NB4 (cell line): ENCODE results near the gene DGKB.

ENCODE experiments used
- DNase-seq: peaks from one replicate; pipeline ENCODE4 v3.0.0; 2010; ENCODE audit warnings: low read depth
- H3K4me3 ChIP-seq: one replicate; pipeline ENCODE4 v1.5.1; 2011; ENCODE audit warnings: mild to moderate bottlenecking, low read depth, low read length, moderate library complexity
- MYC ChIP-seq: IDR thresholded peaks from 2 replicates; pipeline ENCODE4 v1.6.1; 2011; ENCODE audit warnings: low read depth, low read length
- POLR2A ChIP-seq: IDR thresholded peaks from 2 replicates; pipeline ENCODE4 v1.6.1; 2011; ENCODE audit warnings: mild to moderate bottlenecking; ENCODE audit not compliant: insufficient read length; ENCODE audit errors: extremely low read depth
- TF ChIP-seq, protein P1 (sequence below): IDR thresholded peaks from one replicate; pipeline ENCODE4 v1.5.1; 2012; ENCODE audit warnings: low read depth, low read length
- TF ChIP-seq, protein P2 (sequence below): IDR thresholded peaks from 2 replicates; pipeline ENCODE4 v1.6.1; 2011; ENCODE audit warnings: low read depth, low read length

DGKB gene

DNA sequence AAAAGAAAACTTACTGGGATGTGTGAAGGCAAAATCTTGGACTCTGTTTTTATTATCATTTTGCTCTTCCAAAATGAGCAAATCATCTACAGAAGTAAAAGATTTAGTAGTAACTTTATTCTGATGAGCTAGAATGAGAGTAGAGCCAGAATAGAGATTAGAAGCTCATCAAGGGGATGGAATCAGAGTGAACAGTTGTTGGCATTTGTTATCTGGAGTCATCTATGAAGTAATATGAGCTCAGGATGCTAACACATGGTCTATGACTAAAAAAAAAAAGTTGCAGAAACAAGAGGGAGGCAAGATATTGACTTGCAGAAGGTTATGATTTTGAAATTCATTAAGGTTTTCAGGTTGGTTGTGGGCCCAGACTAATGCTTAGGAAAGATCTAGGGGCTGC lies 504.0 kb downstream of the DGKB start:
- no peak overlapping the region for H3K4me3 ChIP-seq
- no peak for TF ChIP-seq POLR2A
- TF ChIP-seq, protein P1, sequence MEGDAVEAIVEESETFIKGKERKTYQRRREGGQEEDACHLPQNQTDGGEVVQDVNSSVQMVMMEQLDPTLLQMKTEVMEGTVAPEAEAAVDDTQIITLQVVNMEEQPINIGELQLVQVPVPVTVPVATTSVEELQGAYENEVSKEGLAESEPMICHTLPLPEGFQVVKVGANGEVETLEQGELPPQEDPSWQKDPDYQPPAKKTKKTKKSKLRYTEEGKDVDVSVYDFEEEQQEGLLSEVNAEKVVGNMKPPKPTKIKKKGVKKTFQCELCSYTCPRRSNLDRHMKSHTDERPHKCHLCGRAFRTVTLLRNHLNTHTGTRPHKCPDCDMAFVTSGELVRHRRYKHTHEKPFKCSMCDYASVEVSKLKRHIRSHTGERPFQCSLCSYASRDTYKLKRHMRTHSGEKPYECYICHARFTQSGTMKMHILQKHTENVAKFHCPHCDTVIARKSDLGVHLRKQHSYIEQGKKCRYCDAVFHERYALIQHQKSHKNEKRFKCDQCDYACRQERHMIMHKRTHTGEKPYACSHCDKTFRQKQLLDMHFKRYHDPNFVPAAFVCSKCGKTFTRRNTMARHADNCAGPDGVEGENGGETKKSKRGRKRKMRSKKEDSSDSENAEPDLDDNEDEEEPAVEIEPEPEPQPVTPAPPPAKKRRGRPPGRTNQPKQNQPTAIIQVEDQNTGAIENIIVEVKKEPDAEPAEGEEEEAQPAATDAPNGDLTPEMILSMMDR, result no peak
- no peak for TF ChIP-seq MYC
- TF ChIP-seq, protein P2, sequence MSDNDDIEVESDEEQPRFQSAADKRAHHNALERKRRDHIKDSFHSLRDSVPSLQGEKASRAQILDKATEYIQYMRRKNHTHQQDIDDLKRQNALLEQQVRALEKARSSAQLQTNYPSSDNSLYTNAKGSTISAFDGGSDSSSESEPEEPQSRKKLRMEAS, result no peak
- no peak for DNase-seq

DNA sequence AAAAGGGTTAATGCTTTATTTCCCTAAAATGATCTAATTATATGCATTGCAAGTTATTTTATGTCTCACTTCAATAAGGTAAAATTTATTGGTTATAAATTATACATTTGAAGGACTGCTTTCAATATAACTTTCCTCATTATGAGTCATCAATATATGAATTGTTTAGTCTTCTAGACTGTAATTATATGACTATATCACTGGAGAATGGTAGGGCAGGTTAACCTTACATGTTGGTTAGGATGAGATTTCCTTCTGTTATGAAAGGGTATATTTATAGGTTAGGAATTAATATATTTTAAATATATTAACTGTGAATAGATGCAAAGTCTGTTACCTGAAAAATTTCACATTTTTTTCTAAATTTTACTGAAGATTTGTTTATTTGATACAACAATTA lies 506.7 kb downstream of the DGKB start:
- no peak for TF ChIP-seq MYC
- TF ChIP-seq, protein P1, result no peak
- no peak for TF ChIP-seq POLR2A
- TF ChIP-seq, protein P2, result no peak
- DNase-seq, result no peak
- H3K4me3 ChIP-seq, result no peak overlapping the region

DNA sequence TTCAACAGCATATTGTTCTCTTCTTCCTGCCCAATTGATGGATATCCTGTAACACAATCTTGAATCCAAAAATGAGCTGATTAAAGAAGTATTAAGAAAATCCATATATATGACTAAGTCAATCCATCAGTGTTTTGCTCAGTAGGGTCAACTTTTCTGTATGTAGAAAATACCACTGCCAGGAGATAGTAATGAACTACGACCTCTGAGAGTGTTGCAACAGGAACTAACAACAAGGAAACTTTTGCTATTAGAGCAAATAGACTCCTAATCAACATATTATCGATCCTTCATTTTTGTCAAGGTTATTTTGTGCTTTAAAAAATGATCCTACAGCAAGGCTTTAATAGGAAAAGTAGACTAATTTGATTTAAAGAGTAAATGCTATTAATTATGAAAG lies 507.8 kb downstream of the DGKB start:
- TF ChIP-seq, protein P1, result no peak
- TF ChIP-seq, protein P2, result no peak
- TF ChIP-seq MYC, result no peak
- TF ChIP-seq POLR2A, result no peak
- no peak overlapping the region for H3K4me3 ChIP-seq
- DNase-seq, result no peak

DNA sequence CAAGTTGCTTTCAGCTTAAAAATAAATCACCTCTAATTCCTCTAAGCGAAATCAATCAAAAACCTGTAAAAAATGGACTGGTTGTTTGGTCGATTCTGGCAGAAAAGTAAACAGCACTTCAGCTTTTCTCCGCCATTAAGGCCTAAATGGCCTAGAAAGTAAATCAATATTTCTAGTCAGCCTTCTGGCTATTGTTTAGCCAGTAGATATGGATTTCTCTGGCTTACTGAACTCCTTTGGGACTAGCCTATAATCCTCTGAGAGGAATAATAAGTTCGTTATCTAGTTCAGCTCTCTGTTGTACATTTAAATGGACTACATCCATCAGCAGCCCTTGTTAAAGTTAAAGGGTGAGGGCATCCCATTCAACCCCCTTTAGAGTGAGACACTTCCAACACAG lies 513.0 kb downstream of the DGKB start:
- TF ChIP-seq, protein P2, result no peak
- TF ChIP-seq, protein P1, result no peak
- TF ChIP-seq POLR2A (no peak), MYC (no peak)
- H3K4me3 ChIP-seq, result no peak overlapping the region
- DNase-seq, result no peak

DNA sequence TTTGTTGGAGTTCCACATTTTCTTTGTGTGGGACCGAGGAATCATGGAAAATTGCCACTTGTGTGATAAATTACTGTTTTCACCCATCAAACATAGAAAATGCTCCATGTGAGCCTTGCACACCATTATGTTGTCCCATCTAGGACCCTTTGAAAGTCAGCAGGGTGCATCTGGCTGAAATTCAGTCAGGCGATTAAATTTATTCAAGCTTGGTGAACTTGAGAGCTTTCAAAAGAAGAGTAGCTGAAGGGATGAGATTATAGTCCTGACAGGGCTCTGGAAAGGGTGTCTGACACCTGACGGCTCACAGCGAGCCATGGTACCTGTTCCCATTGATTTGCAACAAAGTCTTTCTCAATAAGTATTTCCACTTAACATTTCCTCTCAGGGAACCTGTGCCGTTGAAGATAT lies 513.4 kb downstream of the DGKB start:
- H3K4me3 ChIP-seq, result no peak overlapping the region
- DNase-seq, result no peak
- TF ChIP-seq, protein P1, result no peak
- TF ChIP-seq POLR2A, result no peak
- TF ChIP-seq MYC, result no peak
- TF ChIP-seq, protein P2, result no peak

DNA sequence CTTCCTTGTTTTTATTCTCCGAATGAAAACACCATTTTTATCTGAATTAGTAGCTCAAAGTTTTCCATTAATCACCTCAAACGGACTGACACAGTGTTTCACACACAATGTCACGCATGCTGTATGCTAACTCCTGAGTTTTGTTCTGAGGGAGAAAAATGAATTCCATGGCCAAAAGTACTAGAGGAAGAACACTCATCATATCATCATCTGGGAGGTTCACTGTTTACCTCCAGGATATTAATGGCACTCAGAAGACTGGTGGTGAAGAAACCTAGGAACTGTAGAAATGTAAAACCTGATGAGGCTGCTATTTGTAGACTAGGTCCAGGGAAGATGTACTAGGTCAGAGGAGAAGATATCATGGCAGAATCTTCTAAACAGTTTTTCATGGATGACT lies 517.5 kb downstream of the DGKB start:
- TF ChIP-seq, protein P2, result no peak
- no peak for TF ChIP-seq MYC
- TF ChIP-seq POLR2A, result no peak
- TF ChIP-seq, protein P1, result no peak
- no peak overlapping the region for H3K4me3 ChIP-seq
- no peak for DNase-seq
